H9 (cell line): ENCODE results near the gene PTK7. TPM values are rescaled to one million over a fixed set of nuclear protein-coding genes. Genes with fewer than 3 reads are reported as not detected.

Experiments
- DNase-seq: peaks from one replicate; pipeline ENCODE4 v3.0.0-alpha.2; 2017
- H2AFZ ChIP-seq: one replicate; pipeline ENCODE4 v1.6.1; 2013; ENCODE audit warnings: mild to moderate bottlenecking, low read length, control low read depth, moderate library complexity
- H2AK5ac ChIP-seq: 2 replicates; pipeline ENCODE4 v1.6.1; 2013; ENCODE audit warnings: low read length, control low read depth, mixed read lengths; ENCODE audit not compliant: insufficient read length
- H2BK120ac ChIP-seq: one replicate; pipeline ENCODE4 v1.6.1; 2013; ENCODE audit warnings: low read depth, mild to moderate bottlenecking, low read length, control low read depth, inconsistent platforms; ENCODE audit not compliant: poor library complexity, severe bottlenecking
- H2BK12ac ChIP-seq: 2 replicates; pipeline ENCODE4 v1.6.1; 2013; ENCODE audit warnings: low read length, control low read depth, mixed read lengths, low read depth; ENCODE audit not compliant: insufficient read length
- H2BK15ac ChIP-seq: 2 replicates; pipeline ENCODE4 v1.6.1; 2013; ENCODE audit warnings: low read depth, low read length, control low read depth
- H2BK20ac ChIP-seq: one replicate; pipeline ENCODE4 v1.6.1; 2013; ENCODE audit warnings: low read depth, mild to moderate bottlenecking, low read length, control low read depth, inconsistent platforms; ENCODE audit not compliant: poor library complexity, severe bottlenecking
- H2BK5ac ChIP-seq: 2 replicates; pipeline ENCODE4 v1.6.1; 2013; ENCODE audit warnings: low read length, control low read depth, mixed read lengths; ENCODE audit not compliant: insufficient read length
- H3K14ac ChIP-seq: 2 replicates; pipeline ENCODE4 v1.6.1; 2013; ENCODE audit warnings: low read length, control low read depth; ENCODE audit not compliant: insufficient read depth
- H3K18ac ChIP-seq: 2 replicates; pipeline ENCODE4 v1.6.1; 2013; ENCODE audit warnings: low read depth, mild to moderate bottlenecking, mixed read lengths, low read length, control low read depth; ENCODE audit not compliant: insufficient read length
- H3K23ac ChIP-seq: 2 replicates; pipeline ENCODE4 v1.6.1; 2013; ENCODE audit warnings: low read length, control low read depth, mixed read lengths, low read depth; ENCODE audit not compliant: insufficient read length
- H3K23me2 ChIP-seq: 2 replicates; pipeline ENCODE4 v1.6.1; 2013; ENCODE audit warnings: low read depth, mild to moderate bottlenecking, mixed read lengths, low read length, control low read depth; ENCODE audit not compliant: insufficient read length, poor library complexity, severe bottlenecking
- H3K27ac ChIP-seq: 2 replicates; pipeline ENCODE4 v1.5.1; 2013; ENCODE audit warnings: low read length, control low read depth, mixed read lengths, low read depth; ENCODE audit not compliant: insufficient read length
- H3K27me3 ChIP-seq: 2 replicates; pipeline ENCODE4 v1.6.1; 2013; ENCODE audit warnings: low read length, control low read depth, inconsistent platforms; ENCODE audit not compliant: insufficient read depth
- H3K4ac ChIP-seq: 2 replicates; pipeline ENCODE4 v1.6.1; 2013; ENCODE audit warnings: low read depth, mild to moderate bottlenecking, control low read depth, inconsistent platforms, low read length, moderate library complexity
- H3K4me1 ChIP-seq: 2 replicates; pipeline ENCODE4 v1.6.1; 2013; ENCODE audit warnings: low read length, control low read depth, inconsistent platforms; ENCODE audit not compliant: insufficient read depth
- H3K4me2 ChIP-seq: 2 replicates; pipeline ENCODE4 v1.6.1; 2013; ENCODE audit warnings: low read length, control low read depth, mixed read lengths; ENCODE audit not compliant: insufficient read length, insufficient read depth
- H3K56ac ChIP-seq: 2 replicates; pipeline ENCODE4 v1.6.1; 2013; ENCODE audit warnings: low read depth, mild to moderate bottlenecking, mixed read lengths, low read length, control low read depth; ENCODE audit not compliant: insufficient read length
- H3K79me1 ChIP-seq: 2 replicates; pipeline ENCODE4 v1.6.1; 2013; ENCODE audit warnings: low read depth, mild to moderate bottlenecking, moderate library complexity, low read length, control low read depth, inconsistent platforms; ENCODE audit not compliant: insufficient read depth, poor library complexity, severe bottlenecking
- H3K79me2 ChIP-seq: 2 replicates; pipeline ENCODE4 v1.6.1; 2013; ENCODE audit warnings: low read length, control low read depth, inconsistent platforms; ENCODE audit not compliant: insufficient read depth
- H3K9ac ChIP-seq: 2 replicates; pipeline ENCODE4 v1.6.1; 2013; ENCODE audit warnings: low read length, control low read depth, mixed read lengths; ENCODE audit not compliant: insufficient read length; ENCODE audit errors: extremely low read depth
- H3K9me3 ChIP-seq: one replicate; pipeline ENCODE4 v1.6.1; 2013; ENCODE audit warnings: low read depth, low read length, inconsistent platforms; ENCODE audit not compliant: control insufficient read depth
- H3T11ph ChIP-seq: one replicate; pipeline ENCODE4 v1.6.1; 2013; ENCODE audit warnings: mild to moderate bottlenecking, low read length, control low read depth, inconsistent platforms
- H4K20me1 ChIP-seq: one replicate; pipeline ENCODE4 v1.6.1; 2013; ENCODE audit not compliant: control insufficient read depth, insufficient read length, insufficient read depth
- H4K5ac ChIP-seq: 2 replicates; pipeline ENCODE4 v1.6.1; 2013; ENCODE audit warnings: low read depth, mild to moderate bottlenecking, mixed read lengths, low read length, control low read depth; ENCODE audit not compliant: insufficient read length
- H4K8ac ChIP-seq: replicated peaks from 2 replicates; pipeline ENCODE4 v1.6.1; 2013; ENCODE audit warnings: low read length, control low read depth, mixed read lengths, low read depth; ENCODE audit not compliant: insufficient read length
- H4K91ac ChIP-seq: 2 replicates; pipeline ENCODE4 v1.6.1; 2013; ENCODE audit warnings: low read depth, mild to moderate bottlenecking, moderate library complexity, mixed read lengths, low read length, control low read depth; ENCODE audit not compliant: insufficient read length
- H3K27ac Mint-ChIP-seq, 3 experiments: 2 replicates in 2 of 3; 3 replicates in 1 of 3; pipeline ENCODE4 v1.8.0; 2020 to 2021; ENCODE audit warnings: mixed read lengths in 3 of 3, mild to moderate bottlenecking in 1 of 3, moderate library complexity in 1 of 3
- H3K27me3 Mint-ChIP-seq: 2 replicates; pipeline ENCODE4 v1.8.0; 2021; ENCODE audit warnings: low read depth, mild to moderate bottlenecking, moderate library complexity, mixed read lengths
- H3K36me3 Mint-ChIP-seq, 3 experiments: 2 replicates in 2 of 3; 3 replicates in 1 of 3; pipeline ENCODE4 v1.8.0; 2020 to 2021; ENCODE audit warnings: low read depth in 3 of 3, mixed read lengths in 3 of 3; ENCODE audit not compliant: insufficient read depth in 1 of 3
- H3K4me1 Mint-ChIP-seq, 2 experiments: 2 replicates each; pipeline ENCODE4 v1.8.0; 2020; ENCODE audit warnings: mixed read lengths in 2 of 2
- H3K4me3 Mint-ChIP-seq, 2 experiments: 2 replicates in 1 of 2; 3 replicates in 1 of 2; pipeline ENCODE4 v1.8.0; 2020 to 2021; ENCODE audit warnings: mild to moderate bottlenecking in 2 of 2, mixed read lengths in 2 of 2, moderate library complexity in 1 of 2
- H3K9me3 Mint-ChIP-seq, 2 experiments: 2 replicates in 1 of 2; 3 replicates in 1 of 2; pipeline ENCODE4 v1.8.0; 2020; ENCODE audit warnings: mild to moderate bottlenecking in 2 of 2, mixed read lengths in 2 of 2, moderate library complexity in 1 of 2
- CTCF ChIP-seq: fragments of 200-600 bp; sonication (generic); conservative IDR thresholded peaks from 3 replicates; pipeline ENCODE4 v1.8.0; 2021; ENCODE audit warnings: antibody characterized with exemption, mild to moderate bottlenecking
- total RNA-seq: library from RNA; stranded (reverse); gene quantifications from 2 replicates; pipeline ENCODE4 v1.2.1, GENCODE V29; 2021

The PTK7 gene
- total RNA-seq, 1 experiment from 2014 or later = 128 TPM

- no peak overlapping the region for H3K9ac ChIP-seq
- TF ChIP-seq CTCF = no peak
- no peak overlapping the region for H3K4me2 ChIP-seq
- no peaks in the 10 kb centered on the region for H3K9me3 ChIP-seq
- peaks cover 26% of the 10 kb centered on the region for H3K4me1 ChIP-seq
- H3K79me1 ChIP-seq = no peaks in the 10 kb centered on the region
- H3K18ac ChIP-seq = no peak overlapping the region
- no peak overlapping the region for H3T11ph ChIP-seq
- no peaks in the 10 kb centered on the region for H3K27me3 Mint-ChIP-seq
- H4K8ac ChIP-seq = no peak overlapping the region
- peaks cover 16% of the 10 kb centered on the region; the same call in 1 of the 2 replicates for H3K79me2 ChIP-seq
- no peaks in the 10 kb centered on the region for H4K20me1 ChIP-seq
- no peak overlapping the region for H2BK20ac ChIP-seq
- no peak overlapping the region for H3K14ac ChIP-seq
- H3K56ac ChIP-seq = no peak overlapping the region
- H2BK120ac ChIP-seq = no peak overlapping the region
- H2BK15ac ChIP-seq = no peak overlapping the region
- H3K27ac ChIP-seq = no peak overlapping the region
- H3K36me3 Mint-ChIP-seq = peaks cover 0 to 1% (median 0%) of the 10 kb centered on the region in 3 experiments; a peak in 1 of 7 replicates
- DNase-seq = no peak
- no peaks in the 10 kb centered on the region for H3K27me3 ChIP-seq
- H3K23me2 ChIP-seq = peaks cover 3% of the 10 kb centered on the region
- H2BK12ac ChIP-seq = no peak overlapping the region
- no peak overlapping the region for H3K4me3 Mint-ChIP-seq
- no peak overlapping the region for H2AK5ac ChIP-seq
- peak overlapping the region in 2 of 3 experiments; percentile 7 to 41; a peak in 1 of 7 replicates for H3K27ac Mint-ChIP-seq
- peaks cover 73 to 80% of the 10 kb centered on the region in 2 experiments for H3K4me1 Mint-ChIP-seq
- no peak overlapping the region for H2BK5ac ChIP-seq
- H3K9me3 Mint-ChIP-seq = no peaks in the 10 kb centered on the region
- no peak overlapping the region for H2AFZ ChIP-seq
- no peak overlapping the region for H3K4ac ChIP-seq
- H3K23ac ChIP-seq = no peak overlapping the region
- H4K5ac ChIP-seq = no peak overlapping the region
- H4K91ac ChIP-seq = no peak overlapping the region
Measured at GRCh38 chr6:43092635-43093034, 16.5 kb downstream of the PTK7 start.
